Measurements from ENCODE around the gene KHK. TPM values are rescaled to one million over a fixed set of nuclear protein-coding genes. Genes with fewer than 3 reads are reported as not detected.

KHK gene
- total and polyA plus RNA-seq, 9 of the 15 experiments (the other 6 are each of a cell fraction or from before 2014, with no cell fraction given): 1.5 to 10.7 (median 5.2) TPM

DNA sequence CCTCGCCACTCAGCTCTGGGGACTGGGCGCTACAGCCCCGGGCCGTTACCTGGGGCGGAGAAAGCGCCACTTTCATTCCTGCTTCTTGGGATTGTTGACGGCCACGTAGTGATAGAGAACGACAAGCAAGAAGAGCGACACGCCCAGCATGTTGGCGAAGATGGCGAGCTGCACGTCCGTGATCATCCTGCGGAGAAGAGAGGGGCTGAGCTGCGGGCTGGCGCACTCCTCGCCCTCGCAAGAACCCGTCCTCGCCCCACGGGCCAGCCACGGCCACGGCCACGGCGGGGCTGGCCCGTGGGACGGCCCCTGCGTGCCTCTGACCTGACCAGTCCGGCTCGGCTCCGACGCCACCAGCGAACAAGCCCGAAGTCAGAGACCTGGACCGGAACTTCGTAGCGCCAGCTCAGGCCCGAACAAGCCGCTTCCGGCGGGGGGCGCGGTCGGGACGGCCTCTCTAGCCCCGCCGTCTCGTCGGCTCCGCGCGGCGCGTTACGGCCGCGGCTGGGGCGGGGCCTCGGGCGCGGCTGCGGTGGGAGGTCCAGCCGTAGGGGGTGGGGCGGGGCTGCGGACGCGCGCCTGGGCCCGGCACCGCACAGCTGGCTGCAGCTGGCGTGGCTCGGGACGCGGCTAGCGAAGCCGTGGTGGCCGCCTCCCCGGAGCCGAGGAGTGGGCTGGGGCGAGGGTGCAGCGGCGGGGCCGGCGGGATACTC lies 15.1 kb upstream of the KHK start, which contains the start of gene OST4 (continued):
- TF ChIP-seq, protein P1, sequence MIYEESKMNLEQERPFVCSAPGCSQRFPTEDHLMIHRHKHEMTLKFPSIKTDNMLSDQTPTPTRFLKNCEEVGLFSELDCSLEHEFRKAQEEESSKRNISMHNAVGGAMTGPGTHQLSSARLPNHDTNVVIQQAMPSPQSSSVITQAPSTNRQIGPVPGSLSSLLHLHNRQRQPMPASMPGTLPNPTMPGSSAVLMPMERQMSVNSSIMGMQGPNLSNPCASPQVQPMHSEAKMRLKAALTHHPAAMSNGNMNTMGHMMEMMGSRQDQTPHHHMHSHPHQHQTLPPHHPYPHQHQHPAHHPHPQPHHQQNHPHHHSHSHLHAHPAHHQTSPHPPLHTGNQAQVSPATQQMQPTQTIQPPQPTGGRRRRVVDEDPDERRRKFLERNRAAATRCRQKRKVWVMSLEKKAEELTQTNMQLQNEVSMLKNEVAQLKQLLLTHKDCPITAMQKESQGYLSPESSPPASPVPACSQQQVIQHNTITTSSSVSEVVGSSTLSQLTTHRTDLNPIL (CRISPR knock-in tag; IDR thresholded peaks at IDR 0.05): no peak
- no peak for TF ChIP-seq ZNF133 (CRISPR knock-in tag; IDR thresholded peaks at IDR 0.05)
- TF ChIP-seq ZNF586 (CRISPR knock-in tag; conservative IDR thresholded peaks at IDR 0.05): no peak
- TF ChIP-seq NR4A1 (CRISPR knock-in tag; IDR thresholded peaks at IDR 0.05): no peak
- no peak for TF ChIP-seq NR4A1 (tag; IDR thresholded peaks at IDR 0.05)
- TF ChIP-seq, protein P2, sequence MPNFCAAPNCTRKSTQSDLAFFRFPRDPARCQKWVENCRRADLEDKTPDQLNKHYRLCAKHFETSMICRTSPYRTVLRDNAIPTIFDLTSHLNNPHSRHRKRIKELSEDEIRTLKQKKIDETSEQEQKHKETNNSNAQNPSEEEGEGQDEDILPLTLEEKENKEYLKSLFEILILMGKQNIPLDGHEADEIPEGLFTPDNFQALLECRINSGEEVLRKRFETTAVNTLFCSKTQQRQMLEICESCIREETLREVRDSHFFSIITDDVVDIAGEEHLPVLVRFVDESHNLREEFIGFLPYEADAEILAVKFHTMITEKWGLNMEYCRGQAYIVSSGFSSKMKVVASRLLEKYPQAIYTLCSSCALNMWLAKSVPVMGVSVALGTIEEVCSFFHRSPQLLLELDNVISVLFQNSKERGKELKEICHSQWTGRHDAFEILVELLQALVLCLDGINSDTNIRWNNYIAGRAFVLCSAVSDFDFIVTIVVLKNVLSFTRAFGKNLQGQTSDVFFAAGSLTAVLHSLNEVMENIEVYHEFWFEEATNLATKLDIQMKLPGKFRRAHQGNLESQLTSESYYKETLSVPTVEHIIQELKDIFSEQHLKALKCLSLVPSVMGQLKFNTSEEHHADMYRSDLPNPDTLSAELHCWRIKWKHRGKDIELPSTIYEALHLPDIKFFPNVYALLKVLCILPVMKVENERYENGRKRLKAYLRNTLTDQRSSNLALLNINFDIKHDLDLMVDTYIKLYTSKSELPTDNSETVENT (CRISPR knock-in tag; IDR thresholded peaks at IDR 0.05): 0 out of 2 replicates have a peak, but pooled peaks have one; percentile 10
- TF ChIP-seq, protein P3, sequence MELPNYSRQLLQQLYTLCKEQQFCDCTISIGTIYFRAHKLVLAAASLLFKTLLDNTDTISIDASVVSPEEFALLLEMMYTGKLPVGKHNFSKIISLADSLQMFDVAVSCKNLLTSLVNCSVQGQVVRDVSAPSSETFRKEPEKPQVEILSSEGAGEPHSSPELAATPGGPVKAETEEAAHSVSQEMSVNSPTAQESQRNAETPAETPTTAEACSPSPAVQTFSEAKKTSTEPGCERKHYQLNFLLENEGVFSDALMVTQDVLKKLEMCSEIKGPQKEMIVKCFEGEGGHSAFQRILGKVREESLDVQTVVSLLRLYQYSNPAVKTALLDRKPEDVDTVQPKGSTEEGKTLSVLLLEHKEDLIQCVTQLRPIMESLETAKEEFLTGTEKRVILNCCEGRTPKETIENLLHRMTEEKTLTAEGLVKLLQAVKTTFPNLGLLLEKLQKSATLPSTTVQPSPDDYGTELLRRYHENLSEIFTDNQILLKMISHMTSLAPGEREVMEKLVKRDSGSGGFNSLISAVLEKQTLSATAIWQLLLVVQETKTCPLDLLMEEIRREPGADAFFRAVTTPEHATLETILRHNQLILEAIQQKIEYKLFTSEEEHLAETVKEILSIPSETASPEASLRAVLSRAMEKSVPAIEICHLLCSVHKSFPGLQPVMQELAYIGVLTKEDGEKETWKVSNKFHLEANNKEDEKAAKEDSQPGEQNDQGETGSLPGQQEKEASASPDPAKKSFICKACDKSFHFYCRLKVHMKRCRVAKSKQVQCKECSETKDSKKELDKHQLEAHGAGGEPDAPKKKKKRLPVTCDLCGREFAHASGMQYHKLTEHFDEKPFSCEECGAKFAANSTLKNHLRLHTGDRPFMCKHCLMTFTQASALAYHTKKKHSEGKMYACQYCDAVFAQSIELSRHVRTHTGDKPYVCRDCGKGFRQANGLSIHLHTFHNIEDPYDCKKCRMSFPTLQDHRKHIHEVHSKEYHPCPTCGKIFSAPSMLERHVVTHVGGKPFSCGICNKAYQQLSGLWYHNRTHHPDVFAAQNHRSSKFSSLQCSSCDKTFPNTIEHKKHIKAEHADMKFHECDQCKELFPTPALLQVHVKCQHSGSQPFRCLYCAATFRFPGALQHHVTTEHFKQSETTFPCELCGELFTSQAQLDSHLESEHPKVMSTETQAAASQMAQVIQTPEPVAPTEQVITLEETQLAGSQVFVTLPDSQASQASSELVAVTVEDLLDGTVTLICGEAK (IDR thresholded peaks at IDR 0.05): peak; percentile 95
- TF ChIP-seq, protein P3 (CRISPR knock-in tag; IDR thresholded peaks at IDR 0.05): no peak
- no peak for TF ChIP-seq ZNF217 (CRISPR knock-in tag; IDR thresholded peaks at IDR 0.05)
- no peak for TF ChIP-seq HNRNPLL (IDR thresholded peaks at IDR 0.05; ENCODE audit: low read depth, low read length, poor library complexity, severe bottlenecking)
- TF ChIP-seq PATZ1 (CRISPR knock-in tag; IDR thresholded peaks at IDR 0.05; ENCODE audit: borderline replicate concordance): no peak
